ENCODE measurements around the gene CEP63.

The CEP63 gene

DNA sequence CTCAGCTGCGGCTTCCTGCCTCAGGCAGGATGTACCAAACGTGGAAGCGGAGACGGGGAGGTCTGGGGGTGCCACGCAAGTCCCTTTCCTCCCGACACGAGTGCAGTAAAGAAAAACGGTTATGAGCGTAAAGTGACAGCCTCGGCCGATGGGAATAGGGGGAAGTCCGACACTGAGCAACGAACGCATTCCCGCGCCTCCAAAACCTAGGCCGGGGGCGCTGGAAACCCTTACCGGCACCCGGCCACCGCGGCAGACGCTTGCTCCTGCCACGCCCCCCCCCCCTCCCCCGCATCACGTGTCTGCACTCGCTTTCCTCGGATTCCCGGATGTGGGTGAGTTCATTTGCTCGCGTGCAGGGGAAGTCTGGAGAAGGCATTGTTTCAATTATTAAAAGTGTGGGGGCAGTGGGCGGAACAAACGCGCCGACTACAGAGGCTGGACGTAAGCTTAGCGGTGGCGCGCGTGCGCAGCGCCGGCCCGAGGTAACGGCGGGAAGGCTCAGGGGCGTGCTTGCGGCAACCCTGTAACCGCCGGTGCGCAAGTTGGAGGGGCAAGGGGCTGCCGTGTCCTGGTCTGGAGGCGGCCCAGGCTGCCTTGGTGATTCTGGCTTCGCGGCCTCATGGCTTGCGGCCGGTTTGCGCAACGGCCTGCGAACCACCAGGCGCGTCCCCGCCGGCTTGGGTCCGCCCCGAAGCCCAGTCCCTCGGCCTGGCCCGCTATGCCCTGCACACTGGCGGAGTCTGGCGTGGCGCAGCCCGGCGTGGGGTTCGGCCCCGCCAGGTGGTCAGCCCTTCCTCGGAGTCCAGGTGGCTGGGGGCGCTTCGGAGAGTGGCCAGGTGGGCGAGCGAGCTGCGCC, at the start of gene CEP63, which contains the start of gene ANAPC13:
Gene CEP63, plus strand, starts transcription at position 340 of the 859 bp plus-strand sequence. CDS start 9,264 bp downstream, outside the sequence.
Gene ANAPC13, minus strand, starts transcription at position 268 of the 859 bp plus-strand sequence. CDS start 3,081 bp downstream, outside the sequence.
- peak; percentile 89 to 93 for DNase-seq

DNA sequence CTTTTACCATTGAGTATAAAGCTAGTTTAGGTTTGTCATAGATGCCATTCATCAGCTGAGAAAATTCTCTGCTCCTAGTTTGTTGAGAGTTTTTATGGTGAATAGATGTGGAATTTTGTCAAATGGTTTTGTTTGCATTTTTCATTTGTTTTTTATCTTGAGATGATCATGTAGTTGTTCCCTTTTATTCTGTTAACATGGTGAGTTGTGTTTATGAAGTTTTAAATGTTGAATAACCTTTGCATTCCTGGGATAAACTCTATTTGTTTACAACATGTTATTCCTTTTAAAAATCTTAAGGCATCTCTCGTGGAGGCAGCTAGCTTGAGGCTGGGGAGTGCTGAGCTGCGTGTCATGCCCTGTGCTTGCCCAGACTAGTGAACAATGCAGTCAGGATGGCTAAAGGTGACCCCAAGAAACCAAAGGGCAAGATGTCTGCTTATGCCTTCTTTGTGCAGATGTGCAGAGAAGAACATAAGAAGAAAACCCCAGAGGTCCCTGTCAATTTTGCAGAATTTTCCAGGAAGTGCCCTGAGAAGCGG, 48.6 kb upstream of the CEP63 start:
- no peak for DNase-seq

DNA sequence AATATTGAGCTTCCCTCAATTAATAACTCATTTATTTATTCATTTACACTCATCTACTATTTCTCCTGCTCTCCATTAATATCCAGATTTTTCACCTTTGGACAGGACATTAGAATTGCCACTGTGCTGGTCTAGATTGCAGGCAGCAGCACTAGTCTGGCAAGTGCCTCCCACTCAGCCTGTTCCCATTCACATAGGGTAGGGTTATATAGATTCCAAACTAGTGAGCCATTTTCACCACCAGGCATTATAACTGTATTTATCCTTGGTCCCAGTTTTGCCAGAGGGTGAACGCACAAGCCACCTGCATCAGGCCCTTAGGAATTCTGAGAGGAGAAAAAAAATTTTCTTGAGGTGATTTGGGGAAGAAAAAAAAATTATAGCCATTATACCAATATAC, 44.5 kb upstream of the CEP63 start:
- DNase-seq = no peak

DNA sequence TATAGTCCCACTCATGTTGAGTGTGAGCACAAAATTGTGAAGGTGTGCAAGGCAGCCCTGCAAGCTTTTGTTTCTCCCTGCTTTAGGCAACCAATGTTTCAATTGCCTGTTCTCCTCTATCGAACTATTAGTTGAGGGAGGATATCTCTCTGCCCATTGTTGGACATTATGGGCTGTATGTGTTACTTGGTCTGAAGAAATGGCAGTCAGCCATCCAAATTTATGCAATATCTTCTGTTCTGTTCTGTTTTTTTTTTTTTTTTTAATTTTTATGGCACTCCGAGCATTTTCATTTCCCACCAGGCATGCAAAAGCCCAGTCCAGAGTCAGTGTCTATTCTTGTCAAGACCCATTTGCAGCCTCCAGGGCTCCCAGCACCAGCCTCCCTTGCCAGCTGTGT, 44.0 kb upstream of the CEP63 start:
- DNase-seq = no peak

DNA sequence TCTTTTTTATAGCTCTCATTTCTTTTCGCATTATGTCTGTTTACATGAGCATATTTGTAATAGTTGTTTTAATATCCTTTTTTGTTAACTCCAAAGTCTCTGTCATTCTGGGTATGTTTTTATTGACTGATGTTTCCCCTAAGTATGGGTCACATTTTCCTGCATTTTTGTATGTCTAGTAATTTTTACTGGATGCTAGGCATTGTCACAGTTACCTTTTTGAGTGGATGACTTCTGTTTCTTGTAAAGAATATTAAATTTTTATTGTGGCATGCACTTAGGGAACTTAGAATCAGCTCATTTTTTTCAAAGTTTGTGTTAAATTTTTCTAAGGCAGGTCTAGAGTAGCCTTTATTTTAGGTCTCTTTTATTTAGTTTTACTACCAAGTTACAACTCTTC, 40.8 kb upstream of the CEP63 start:
- no peak for DNase-seq

DNA sequence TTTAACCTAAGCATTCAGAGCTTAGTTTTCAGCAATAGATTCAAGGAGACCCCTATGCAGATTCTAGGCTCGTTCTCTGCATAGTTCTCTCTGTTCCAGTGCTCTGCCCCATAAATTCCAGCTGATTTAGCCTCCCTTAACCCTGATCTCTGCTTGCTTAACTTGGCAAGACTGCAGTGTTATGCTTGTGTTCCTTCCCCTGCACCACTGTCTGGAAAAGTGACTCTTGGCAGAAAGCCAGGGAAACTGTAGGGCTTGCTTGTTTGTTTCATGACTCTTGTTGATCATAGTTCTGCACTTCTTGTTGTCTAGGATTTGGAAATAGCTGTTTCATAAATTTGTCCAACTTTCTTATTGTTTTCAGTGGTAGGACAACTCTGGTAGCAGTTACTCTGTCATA, 40.2 kb upstream of the CEP63 start:
- DNase-seq = peak in 1 of 2 donors; percentile 27

DNA sequence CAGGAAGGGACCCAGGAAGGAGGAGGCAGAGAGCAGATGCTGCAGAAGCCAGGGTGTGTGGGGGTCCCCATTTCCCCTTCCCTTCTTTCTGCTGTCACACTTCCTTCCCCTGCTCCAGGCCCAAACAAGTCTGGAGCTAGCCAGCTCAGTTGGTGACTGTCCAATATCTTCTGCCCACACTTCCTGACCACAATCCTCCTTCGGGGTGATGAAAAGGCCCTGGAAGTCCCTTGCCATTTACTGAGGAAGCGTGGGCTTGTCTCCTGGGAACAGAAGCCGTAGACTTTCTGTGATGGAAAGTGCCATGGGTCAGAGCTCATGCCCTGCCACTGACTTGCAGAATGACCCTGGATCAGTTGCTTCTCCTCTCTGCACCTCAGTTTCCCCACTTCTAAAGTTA, 39.1 kb upstream of the CEP63 start:
- peak; percentile 68 to 89 for DNase-seq

DNA sequence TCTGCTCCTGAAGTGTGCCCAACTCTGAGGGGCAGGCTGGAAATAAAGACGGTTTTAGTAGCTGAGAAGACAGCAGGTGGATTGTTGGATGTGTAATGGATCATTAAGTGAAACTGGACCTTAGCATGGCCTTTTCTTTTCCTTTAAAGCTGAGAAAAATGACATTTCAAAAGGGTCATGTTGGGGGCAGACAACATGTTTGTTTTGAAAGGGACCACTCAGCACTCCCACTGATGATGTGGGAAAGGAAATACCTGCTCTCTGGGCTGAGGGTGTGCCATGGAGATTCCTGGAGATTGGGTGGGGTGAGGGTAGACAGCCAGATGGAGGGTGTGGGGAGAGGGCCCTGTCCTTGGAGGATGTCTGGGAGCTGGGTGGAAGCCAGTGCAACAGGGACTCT, 38.5 kb upstream of the CEP63 start:
- DNase-seq = no peak

DNA sequence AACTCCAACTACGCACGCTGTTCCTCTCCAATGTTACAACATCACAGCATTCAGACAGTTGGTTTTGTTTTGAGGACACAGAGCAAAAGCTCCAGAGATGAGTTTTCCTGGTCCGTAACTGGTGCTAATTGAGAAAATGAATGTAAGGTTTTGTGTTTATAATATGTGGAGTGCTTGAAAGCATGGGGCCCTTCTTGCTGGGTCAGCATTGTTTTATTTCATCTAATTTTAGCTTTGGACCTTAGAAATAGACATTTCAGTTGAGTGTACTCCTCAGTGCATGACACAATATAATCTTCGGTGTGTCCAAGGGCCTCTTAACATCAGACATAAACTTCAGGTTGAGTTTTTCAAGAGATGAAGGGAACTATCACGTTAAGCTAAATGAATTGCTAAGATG, 37.2 kb upstream of the CEP63 start:
- no peak for DNase-seq

DNA sequence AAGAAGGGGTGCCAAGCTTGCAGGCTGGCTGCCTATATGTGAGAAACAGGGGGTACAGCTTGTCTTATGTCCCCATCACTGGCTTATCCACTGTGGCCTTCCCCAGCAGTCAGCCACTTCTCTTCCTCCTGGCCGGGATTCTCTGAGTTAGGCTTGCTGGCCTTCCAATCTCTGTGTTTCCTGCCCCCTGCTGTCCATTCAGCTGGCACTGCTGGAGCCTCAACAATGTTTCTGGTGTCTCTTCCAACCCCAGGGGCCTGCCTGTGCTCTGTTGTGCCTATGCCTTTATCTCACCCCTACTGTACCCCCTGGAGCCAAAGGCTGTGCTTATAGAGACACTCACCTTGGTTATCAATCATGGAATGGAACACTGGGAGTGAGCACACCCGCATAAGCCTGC, 36.6 kb upstream of the CEP63 start:
- DNase-seq = no peak

DNA sequence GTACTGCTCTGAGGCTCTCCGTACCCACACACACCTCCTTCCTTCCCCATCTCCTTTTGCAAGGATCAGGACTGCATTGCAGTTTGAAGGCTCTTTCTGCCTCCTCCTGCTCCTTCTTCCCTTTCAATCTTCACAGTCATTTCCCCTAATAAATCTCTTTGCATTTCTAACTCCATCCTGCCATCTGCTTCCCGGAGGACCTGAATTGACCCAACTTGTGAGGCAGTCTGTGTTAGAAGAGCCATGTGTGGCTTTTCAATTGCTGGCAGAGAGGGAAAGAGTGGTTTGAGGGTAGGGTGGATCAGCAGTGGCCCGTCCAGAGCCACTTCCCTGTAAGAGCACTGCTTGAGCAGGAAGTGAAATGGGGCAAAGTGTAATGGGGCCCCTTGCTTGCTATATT, 35.9 kb upstream of the CEP63 start:
- no peak for DNase-seq

DNA sequence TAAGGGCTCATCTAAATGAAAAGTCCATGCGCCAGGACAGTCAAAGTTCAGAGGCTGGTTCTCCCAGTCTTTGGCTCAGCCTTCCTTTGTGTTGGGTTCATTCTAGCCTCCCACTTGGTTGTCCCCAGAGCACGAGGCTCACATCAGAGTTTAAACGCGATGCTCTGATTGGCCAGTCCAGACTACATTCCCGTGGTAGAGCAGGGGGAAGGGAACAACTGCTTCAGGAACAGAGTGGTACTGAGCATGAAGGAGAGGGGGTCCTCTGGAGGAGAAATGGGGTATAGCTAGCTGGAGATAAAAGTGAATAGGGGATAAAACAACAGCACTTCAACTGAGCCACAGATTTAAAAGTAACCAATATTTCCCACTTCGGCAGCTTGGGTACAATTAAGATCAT, 32.2 kb upstream of the CEP63 start:
- DNase-seq = no peak

DNA sequence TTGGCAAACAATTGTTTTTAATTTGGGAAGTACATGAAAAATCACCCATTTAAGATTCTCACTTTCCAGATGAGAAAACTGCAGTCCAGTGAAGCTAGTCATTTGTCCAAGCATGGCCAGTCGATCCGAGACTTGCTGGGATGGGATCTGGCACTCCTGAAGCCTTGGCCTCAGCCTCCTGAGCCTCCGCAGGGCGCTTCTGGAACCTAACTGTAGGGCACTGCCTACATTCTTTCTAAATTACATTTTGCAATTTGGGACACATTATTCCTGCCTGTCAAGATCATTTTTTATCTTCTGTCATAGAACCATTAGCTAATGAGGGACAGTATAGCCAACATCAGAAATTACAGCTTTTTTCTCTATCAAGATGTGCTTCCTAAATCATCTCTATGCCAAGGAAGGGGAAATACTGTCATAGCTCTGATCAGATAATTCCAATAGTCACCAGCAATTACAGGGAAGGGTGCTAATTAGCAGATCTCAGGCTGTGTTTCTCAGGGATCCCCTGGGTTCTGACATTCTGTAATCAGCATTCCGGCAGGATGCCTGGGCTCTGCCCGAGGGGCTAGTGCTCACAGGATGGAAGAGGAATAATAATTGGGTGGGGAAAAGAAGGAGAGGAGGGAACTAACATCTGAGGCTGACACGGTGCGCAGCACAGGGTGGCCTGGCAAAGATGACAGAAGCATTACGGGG, 28.3 kb upstream of the CEP63 start:
- DNase-seq = no peak

DNA sequence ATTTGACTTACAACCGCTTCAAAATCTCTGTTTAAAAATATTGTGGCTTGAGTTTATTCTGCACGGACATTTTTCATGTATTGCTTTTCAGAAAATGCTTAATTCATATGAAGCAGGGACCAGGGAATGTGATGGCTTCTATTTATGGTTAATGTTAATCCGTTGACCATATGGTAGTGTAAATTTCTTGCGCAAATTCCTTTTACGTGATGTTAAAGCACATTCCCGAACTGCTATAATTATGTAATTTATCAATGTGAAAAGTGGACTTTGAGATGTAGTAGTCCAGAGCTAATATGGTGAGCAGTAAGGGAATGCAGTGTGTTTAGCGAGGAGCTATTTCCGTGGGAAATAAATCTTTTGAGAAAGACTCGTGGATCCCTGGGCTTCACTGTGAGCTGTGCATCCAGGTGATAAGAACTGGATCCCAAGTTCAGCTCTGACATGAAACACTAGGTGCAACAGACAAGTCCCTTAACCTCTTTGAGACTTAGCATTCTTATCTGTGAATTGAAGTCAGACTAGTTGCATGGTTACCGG, 27.4 kb upstream of the CEP63 start:
- no peak for DNase-seq

DNA sequence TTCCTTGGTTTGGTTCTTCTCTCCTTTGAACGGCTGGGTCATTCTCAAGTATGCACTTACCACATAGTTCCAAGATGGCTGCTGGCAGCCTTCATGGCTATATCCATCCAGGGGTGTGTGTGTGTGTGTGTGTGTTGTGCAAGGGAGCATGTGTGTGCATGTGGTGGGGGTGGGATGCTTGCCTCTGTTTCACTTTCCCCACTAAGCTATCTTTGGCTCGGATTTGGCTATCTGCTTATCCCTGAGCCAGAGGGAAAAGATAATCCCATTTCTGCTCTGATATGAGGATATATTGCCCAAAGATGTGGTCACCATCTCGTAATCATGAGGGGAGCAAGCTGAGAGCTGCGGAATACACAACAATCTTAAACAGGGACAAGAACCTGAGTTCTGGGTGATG, 26.3 kb upstream of the CEP63 start:
- DNase-seq = no peak

DNA sequence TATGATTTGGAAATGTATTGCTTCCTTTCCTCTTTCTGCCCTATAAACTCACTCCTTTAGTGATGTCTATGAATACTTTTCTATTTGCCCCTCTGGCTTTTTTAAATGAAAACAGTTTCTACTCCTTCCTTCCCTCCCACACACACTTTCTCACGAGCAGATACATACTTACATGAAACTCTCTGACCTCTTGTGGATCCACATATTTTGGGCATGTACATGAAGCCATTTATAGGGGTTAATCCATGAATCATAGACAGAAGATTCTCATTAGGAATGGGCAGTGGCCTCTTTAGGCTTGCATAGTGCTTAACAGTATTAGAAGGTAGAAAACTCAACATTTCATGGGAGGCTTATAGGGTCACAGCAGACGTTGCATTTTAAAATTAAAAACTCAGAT, 24.9 kb upstream of the CEP63 start:
- DNase-seq = no peak

DNA sequence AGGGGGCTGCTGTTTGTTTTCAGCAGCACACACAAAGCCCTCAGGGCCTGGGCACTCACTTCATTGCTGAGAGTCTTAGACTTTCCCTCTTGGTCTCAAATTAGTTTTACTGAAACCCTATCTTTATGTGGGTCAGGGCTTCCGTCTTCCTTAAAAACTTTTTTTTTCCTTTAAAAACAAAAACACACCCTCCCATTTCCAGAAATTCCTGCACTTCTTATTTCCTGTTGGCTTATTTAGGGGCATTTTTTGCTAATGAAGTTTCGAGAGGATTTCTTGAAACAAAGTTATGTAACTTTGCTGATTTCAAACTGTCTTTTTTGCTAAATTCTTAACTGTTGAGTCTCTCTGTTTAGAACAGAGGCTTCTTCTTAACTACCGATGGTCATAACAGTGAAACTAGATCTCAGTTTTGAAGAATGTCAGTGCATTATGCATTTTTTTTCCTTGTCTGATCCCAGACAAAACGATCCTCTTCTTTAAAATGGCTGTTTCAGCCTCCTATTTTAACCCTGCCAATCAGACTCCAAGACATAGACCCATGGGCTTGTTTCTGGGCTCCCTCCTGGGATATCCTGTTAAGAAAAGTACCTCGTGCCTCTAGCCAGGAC, 23.4 kb upstream of the CEP63 start:
- no peak for DNase-seq

DNA sequence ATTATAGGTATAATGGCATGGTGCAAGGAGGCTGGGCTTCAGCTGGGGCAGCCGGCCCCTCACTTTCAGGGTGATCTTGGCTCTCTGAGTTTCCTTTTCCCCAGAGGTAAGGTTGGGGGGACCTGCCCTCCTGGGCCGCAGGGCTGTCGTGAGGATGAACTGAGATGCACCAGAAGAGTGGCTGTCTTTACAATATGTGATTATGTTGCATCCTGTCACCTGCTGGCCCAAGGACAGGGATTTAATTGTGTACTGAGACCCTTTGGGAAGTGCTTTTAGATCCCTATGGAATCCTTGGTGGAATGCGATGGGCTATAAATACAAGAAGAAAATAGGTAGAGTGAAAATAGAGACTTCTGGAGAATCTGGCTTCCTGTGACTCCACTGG, 22.2 kb upstream of the CEP63 start:
- DNase-seq = no peak

DNA sequence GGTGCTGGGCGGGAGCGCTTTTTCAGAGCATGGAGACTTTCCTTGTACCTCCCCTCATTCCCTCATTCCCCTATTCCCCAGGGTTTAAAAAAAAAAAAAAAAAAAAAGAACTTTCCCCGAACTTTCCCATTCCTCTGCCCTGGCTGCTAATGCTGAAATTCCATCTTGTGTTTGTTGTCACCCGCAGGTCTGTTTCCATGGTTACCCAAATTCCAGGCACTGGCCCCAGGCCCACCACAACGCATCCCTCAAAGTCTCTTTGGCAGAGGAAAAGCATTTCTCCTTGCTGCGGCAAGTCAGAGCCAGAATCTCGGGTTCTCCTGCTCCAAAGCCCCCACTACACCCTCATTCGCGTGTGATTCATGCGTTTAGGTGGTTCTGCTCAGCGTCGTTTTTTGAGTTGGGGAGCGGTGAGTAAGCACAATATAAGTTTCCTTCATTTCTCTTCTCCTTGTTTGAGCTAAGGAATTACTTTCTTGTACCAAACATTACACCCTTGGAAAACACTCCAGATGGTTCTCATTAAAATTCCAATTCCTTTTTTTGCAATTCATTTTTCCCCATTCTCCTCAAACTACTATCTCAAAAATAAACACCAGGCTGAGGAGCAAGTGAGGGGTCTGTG, 21.7 kb upstream of the CEP63 start:
- DNase-seq = no peak

DNA sequence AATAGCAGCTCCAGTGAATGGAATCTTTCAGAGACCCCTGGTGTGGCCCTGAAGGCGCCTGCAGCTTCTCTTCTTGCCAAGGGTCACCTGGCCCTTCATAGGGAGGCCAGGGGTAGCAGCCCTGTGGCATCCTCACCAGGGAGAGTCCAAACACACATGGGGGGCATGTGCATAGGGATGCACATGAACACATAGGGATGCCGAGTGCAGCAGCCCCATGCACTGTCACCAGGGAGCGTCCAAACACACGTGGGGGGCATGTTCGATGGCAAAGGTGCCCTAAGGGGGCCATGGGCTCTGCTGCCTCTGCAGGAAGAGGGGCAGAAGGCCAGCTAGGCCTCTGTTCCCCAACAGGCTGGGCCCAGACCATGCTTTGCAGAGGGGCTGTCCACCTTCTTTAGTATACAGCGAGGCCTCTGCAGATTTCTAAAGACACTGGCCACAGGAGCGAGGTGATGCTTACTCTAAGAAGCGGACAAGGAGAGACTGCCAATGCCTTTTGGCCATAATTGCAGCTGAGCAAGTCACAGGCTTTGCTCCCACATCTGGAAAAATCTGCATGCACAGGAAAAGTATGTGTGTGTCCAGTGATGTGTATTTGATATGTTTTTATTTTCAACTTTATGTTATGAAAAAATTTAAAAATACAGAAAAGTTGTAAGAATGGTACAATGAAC, 21.0 kb upstream of the CEP63 start:
- DNase-seq = no peak

DNA sequence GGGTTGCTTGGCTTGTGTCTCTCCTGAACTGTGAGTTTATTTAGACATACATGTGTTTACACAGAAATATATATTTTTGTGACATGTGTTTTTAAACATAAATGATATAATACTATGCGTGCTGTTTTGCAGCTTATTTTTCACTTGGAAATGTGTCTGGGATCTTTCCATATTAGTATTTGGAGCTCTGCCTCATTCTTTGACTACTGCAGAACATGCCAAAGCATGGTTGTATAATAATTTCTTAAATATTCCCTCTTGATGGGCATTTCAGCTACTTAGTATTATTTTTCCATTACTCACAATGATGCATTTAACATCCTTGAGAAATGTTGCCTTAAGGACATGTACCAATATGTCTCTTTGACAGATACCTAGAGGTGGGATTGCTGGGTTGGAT, 19.5 kb upstream of the CEP63 start:
- no peak for DNase-seq

DNA sequence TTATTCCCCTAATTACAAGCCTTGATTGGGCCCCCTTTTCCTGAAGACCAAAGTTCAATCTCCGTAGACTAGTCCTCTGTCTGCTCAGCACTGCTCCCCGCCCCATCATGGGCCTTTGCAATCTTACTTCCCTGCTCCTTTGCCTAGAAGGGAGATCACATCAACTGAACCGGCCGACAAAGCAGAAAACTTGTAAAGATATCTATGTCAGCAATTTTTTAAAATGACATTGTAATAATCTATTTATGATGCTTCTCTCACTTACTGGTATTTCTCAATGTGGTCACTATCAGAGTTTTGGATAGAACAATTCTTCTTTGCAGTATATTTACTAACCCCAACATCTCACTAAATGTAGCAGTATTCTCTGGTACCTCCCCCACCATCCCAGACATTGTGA, 17.3 kb upstream of the CEP63 start:
- DNase-seq = no peak
